NOMO-1 (cell line): ENCODE results near the gene PKIG.
"Not testable (repeated sequence)": the region's sequence is repeated elsewhere in the genome, so short reads cannot be mapped to it uniquely, and the experiment has no call there.

Experiments used
- DNase-seq, 2 experiments: peaks; one replicate each; lab custom pipeline; 2025; ENCODE audit not compliant: unreplicated experiment in 2 of 2; lab: John Stamatoyannopoulos, UW

The PKIG gene

GRCh38 chr20:44654210-44654609 lies 71.8 kb downstream of the PKIG start:
- DNase-seq, result not testable (repeated sequence)

- DNase-seq, result no peak
Observed at GRCh38 chr20:44656448-44656847, 74.1 kb downstream of the PKIG start.

- no peak for DNase-seq
Observed at GRCh38 chr20:44657875-44658274, 75.5 kb downstream of the PKIG start.

- DNase-seq, result no peak
Observed at GRCh38 chr20:44658810-44659209, 76.4 kb downstream of the PKIG start.

GRCh38 chr20:44659931-44660330 lies 77.6 kb downstream of the PKIG start:
- DNase-seq, result no peak

GRCh38 chr20:44660581-44660980 lies 78.2 kb downstream of the PKIG start:
- no peak for DNase-seq

- no peak for DNase-seq
Observed at GRCh38 chr20:44662261-44662660, 79.9 kb downstream of the PKIG start.

GRCh38 chr20:44664131-44664530 lies 81.8 kb downstream of the PKIG start:
- DNase-seq, result peak; percentile 87 to 92

GRCh38 chr20:44666066-44666465 lies 83.7 kb downstream of the PKIG start:
- DNase-seq, result no peak
